Endothelial cell of umbilical vein (primary cell): ENCODE data around the gene UBR7. TPM values are rescaled to one million over a fixed set of nuclear protein-coding genes. Genes with fewer than 3 reads are reported as not detected.

Experiments
- BruUV-seq: library from RNA; stranded (reverse); fragments of 400-500 nt; replicated peaks from 2 replicates; lab custom pipeline; 2021; lab: Mats Ljungman, UMichigan
- CTCF ChIA-PET: fragments of 300-600, 350-600 bp; sonication (Branson Sonifier 250); formaldehyde crosslinking; loops from one replicate; lab custom pipeline; 2021; ENCODE audit warnings: antibody characterized with exemption, inconsistent platforms; lab: Charles Lee
- POLR2A ChIA-PET: fragments of 300-600, 350-600 bp; sonication (Branson Sonifier 250); formaldehyde crosslinking; loops from one replicate; lab custom pipeline; 2021; ENCODE audit warnings: antibody characterized with exemption, inconsistent platforms; lab: Charles Lee
- DNase-seq: peaks from one replicate; pipeline ENCODE4 v3.0.0-alpha.2; 2011; ENCODE audit warnings: low read depth, low spot score
- FAIRE-seq: peaks from 2 replicates; lab custom pipeline; 2011; peaks lifted over from hg19 to GRCh38; lab: Jason Lieb, UNC
- H2AFZ ChIP-seq: 2 replicates; pipeline ENCODE4 v1.6.0; 2012; ENCODE audit warnings: low read depth, low read length, control low read depth, inconsistent platforms
- H3K27ac ChIP-seq: 2 replicates; pipeline ENCODE4 v1.5.1; 2011; ENCODE audit warnings: low read depth, mild to moderate bottlenecking, control low read depth, low read length, moderate library complexity; ENCODE audit not compliant: insufficient read depth
- H3K27me3 ChIP-seq, 2 experiments: 2 replicates each; pipeline versions ENCODE4 v1.6.0 to v1.6.1; 2011; ENCODE audit warnings: low read length in 2 of 2, mixed read lengths in 1 of 2; ENCODE audit not compliant: control insufficient read depth in 2 of 2, insufficient read depth in 2 of 2
- H3K36me3 ChIP-seq, 2 experiments: 2 replicates in 1 of 2; 3 replicates in 1 of 2; pipeline ENCODE4 v1.5.1; 2011; ENCODE audit warnings: low read length in 2 of 2, mild to moderate bottlenecking in 1 of 2, moderate library complexity in 1 of 2; ENCODE audit not compliant: control insufficient read depth in 2 of 2, insufficient read depth in 2 of 2; ENCODE audit errors: extremely low read depth in 1 of 2
- H3K4me1 ChIP-seq: 3 replicates; pipeline ENCODE4 v1.5.1; 2011; ENCODE audit warnings: mild to moderate bottlenecking, low read length; ENCODE audit not compliant: control insufficient read depth, insufficient read depth; ENCODE audit errors: extremely low read depth
- H3K4me2 ChIP-seq: 2 replicates; pipeline ENCODE4 v1.6.1; 2011; ENCODE audit warnings: low read length, control low read depth, mixed read lengths; ENCODE audit not compliant: insufficient read depth
- H3K4me3 ChIP-seq, 3 experiments: fragments of 200-600 bp in 1 of 3; sonication (generic), shearing (Covaris generic) in 1 of 3; replicated peaks in 1 of 3; 2 replicates each; pipeline ENCODE4 v1.5.1; 2011 to 2016; ENCODE audit warnings: control low read depth in 3 of 3, low read length in 3 of 3, mild to moderate bottlenecking in 2 of 3, inconsistent platforms in 1 of 3, low read depth in 1 of 3, moderate library complexity in 1 of 3; ENCODE audit not compliant: insufficient read depth in 1 of 3
- H3K79me2 ChIP-seq: 2 replicates; pipeline ENCODE4 v1.6.0; 2012; ENCODE audit warnings: low read length, inconsistent platforms; ENCODE audit not compliant: control insufficient read depth, insufficient read depth
- H3K9ac ChIP-seq: replicated peaks from 2 replicates; pipeline ENCODE3; 2011; ENCODE audit warnings: low read length, control low read depth; ENCODE audit not compliant: insufficient read depth; ENCODE audit errors: extremely low read depth
- H3K9me1 ChIP-seq: replicated peaks from 3 replicates; pipeline ENCODE4 v1.6.0; 2011; ENCODE audit warnings: mild to moderate bottlenecking, low read length; ENCODE audit not compliant: control insufficient read depth, insufficient read depth; ENCODE audit errors: extremely low read depth
- H3K9me3 ChIP-seq: replicated peaks from 2 replicates; pipeline ENCODE4 v1.5.1; 2012; ENCODE audit warnings: low read length, inconsistent platforms; ENCODE audit not compliant: control insufficient read depth, insufficient read depth
- H4K20me1 ChIP-seq: replicated peaks from 2 replicates; pipeline ENCODE3; 2011; ENCODE audit warnings: mild to moderate bottlenecking, low read length; ENCODE audit not compliant: control insufficient read depth, insufficient read depth; ENCODE audit errors: extremely low read depth
- EZH2 ChIP-seq: IDR thresholded peaks from 2 replicates; pipeline ENCODE4 v1.6.1; 2012; ENCODE audit warnings: borderline replicate concordance, low read depth, mild to moderate bottlenecking, moderate library complexity, low read length, inconsistent platforms; ENCODE audit not compliant: severe bottlenecking
- FOS ChIP-seq: IDR thresholded peaks from 2 replicates; pipeline ENCODE4 v1.6.1; 2011; ENCODE audit warnings: mild to moderate bottlenecking, low read length, moderate library complexity, borderline replicate concordance; ENCODE audit not compliant: insufficient read depth
- JUN ChIP-seq: IDR thresholded peaks from 2 replicates; pipeline ENCODE4 v1.6.1; 2011; ENCODE audit warnings: borderline replicate concordance, low read depth; ENCODE audit not compliant: insufficient read length, insufficient read depth
- dilution Hi-C: fragments of 300-500 bp; cut with MboI; formaldehyde crosslinking; loops from one replicate; pipeline ENCODE4 v1.15.0; 2019; ENCODE audit warnings: low sequenced_read_pairs; ENCODE audit not compliant: extremely low pct_ligation_motif_present
- intact Hi-C: fragments of 100-400 bp; cut with micrococcal nuclease; formaldehyde crosslinking; loops from one replicate; pipeline ENCODE4 v1.10.0; 2022
- polyA plus RNA-seq, 4 experiments: library from polyadenylated mRNA; depleted of rRNA in 3 of 4; stranded (reverse) in 3 of 4; unstranded in 1 of 4; fragments of >200 nt; gene quantifications; 2 replicates each; pipeline versions ENCODE4 v1.2.1 to v1.2.3, GENCODE V29; 2011 to 2012; ENCODE audit warnings: missing spikeins in 1 of 4
- total RNA-seq: library from RNA; stranded (reverse); gene quantifications from 2 replicates; pipeline ENCODE4 v1.2.3, GENCODE V29; 2021

Gene UBR7
- total and polyA plus RNA-seq, 2 donors (not counting 3 experiments of a cell fraction or from before 2014, with no cell fraction given): 16.8 to 24.1 TPM

DNA sequence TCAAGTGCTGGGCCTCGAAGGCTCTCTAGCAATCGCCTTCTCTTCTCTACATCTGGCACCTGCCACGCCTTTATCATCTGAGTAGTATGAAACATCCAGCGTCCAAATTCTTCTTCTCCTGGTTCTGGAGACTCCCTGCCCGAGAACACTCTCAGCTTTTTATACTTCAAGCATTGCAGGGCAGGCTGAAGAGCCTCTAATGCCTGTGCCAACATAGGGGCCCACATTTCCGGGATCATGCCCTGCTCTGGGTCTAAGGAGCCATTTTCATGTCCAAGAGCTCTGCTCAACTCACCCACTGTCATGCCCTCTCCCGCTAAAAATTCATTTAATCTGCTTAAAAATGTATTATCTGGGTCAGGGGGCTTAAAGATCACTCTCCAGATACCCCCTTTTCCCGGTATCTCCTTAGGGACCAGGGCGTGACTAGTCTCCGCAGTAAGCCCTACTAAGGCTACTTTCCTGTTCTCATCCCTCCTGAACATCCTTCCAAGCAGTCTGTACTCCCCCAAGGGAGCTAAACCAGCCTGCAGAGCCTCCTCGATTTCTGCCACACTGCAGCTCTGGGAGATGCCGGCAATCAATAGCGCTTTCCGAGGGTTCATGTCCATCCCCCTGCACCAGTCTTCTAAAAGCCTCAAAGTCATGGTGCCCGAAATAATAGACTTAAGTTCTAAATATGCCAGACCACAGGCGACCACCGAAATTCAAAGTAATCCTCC is 23.3 kb upstream of the UBR7 start:
- TF ChIP-seq EZH2 (no peak), JUN (no peak), FOS (no peak)
- Histone ChIP-seq H2AFZ (peak overlapping the region; percentile 84), H3K4me3 (peak overlapping the region; percentile 57 to 65 (median 58)), H3K4me2 (peak overlapping the region; percentile 75), H3K27me3 (no peaks in the 10 kb centered on the region), H3K9ac (peak overlapping the region; percentile 90), H3K79me2 (peaks cover 18% of the 10 kb centered on the region), H3K27ac (peak overlapping the region; percentile 92), H3K36me3 (no peaks in the 10 kb centered on the region), H3K9me1 (no peaks in the 10 kb centered on the region), H4K20me1 (no peaks in the 10 kb centered on the region), H3K9me3 (no peaks in the 10 kb centered on the region), H3K4me1 (peaks cover 21% of the 10 kb centered on the region)
- intact Hi-C loops: loop anchor here (1.0 to 10.0 kb wide), 2 partner anchors 150 to 1079 kb away; partner anchors contain the start of genes ATXN3 and BTBD7
- dilution Hi-C loops: no loop called here
- DNase-seq (no peak), FAIRE-seq (no peak)
- ChIA-PET CTCF (interaction anchor here (1.4 to 3.5 kb wide), 5 partner anchors 23 to 232 kb away, joined by 4 to 33 read pairs (median 9); partner anchors contain the start of genes GON7 and UBR7), POLR2A (interaction anchor here (2.1 kb wide), 1 partner anchor 23 kb away, joined by 8 read pairs; the partner anchor contains the start of genes GON7 and UBR7)
- TSS peak; percentile 50 for BruUV-seq
